Activated naive CD4-positive, alpha-beta T cell treated with anti-CD3 and anti-CD28 coated beads for 36 hours (primary cell): ENCODE results near the gene ACSM3. TPM values are rescaled to one million over a fixed set of nuclear protein-coding genes. Genes with fewer than 3 reads are reported as not detected.
"Not testable (repeated sequence)": the region's sequence is repeated elsewhere in the genome, so short reads cannot be mapped to it uniquely, and the experiment has no call there.

Source experiments
- CTCF ChIA-PET: fragments of 350-600 bp; sonication (Branson Sonifier 250); formaldehyde crosslinking; loops from one replicate; lab custom pipeline; 2021; ENCODE audit warnings: antibody characterized with exemption; lab: Charles Lee
- DNase-seq: peaks from one replicate; pipeline ENCODE4 v3.0.0-alpha.2; 2020
- H3K27ac Mint-ChIP-seq: one replicate; pipeline ENCODE4 v1.8.0; 2021; ENCODE audit warnings: mild to moderate bottlenecking, mixed read lengths
- H3K27me3 Mint-ChIP-seq: one replicate; pipeline ENCODE4 v1.8.0; 2021; ENCODE audit warnings: low read depth, mixed read lengths
- H3K36me3 Mint-ChIP-seq: one replicate; pipeline ENCODE4 v1.8.0; 2021; ENCODE audit warnings: low read depth, mixed read lengths
- H3K4me1 Mint-ChIP-seq: one replicate; pipeline ENCODE4 v1.8.0; 2021; ENCODE audit warnings: low read depth, mixed read lengths
- H3K4me3 Mint-ChIP-seq: one replicate; pipeline ENCODE4 v1.8.0; 2021; ENCODE audit warnings: mild to moderate bottlenecking, moderate library complexity, mixed read lengths
- H3K9me3 Mint-ChIP-seq: one replicate; pipeline ENCODE4 v1.8.0; 2021; ENCODE audit warnings: mixed read lengths
- intact Hi-C: fragments of 100-400 bp; cut with micrococcal nuclease; formaldehyde crosslinking; loops from one replicate; pipeline ENCODE4 v1.15.1; 2023
- total RNA-seq, 2 experiments: library from RNA; stranded (reverse); gene quantifications; one replicate each; pipeline ENCODE4 v1.2.3, GENCODE V29; 2021

Gene ACSM3
- 10 to 100 TPM; 29.6 to 35.0 TPM for total RNA-seq

GRCh38 chr16:20763461-20764232 is at the start of gene ACSM3:
ACSM3 (plus strand) TSS chr16:20764014; CDS start chr16:20770035, 6,021 bp downstream.
- intact Hi-C loops = loop anchor here (1.0 kb wide), 3 partner anchors 22 to 137 kb away; partner anchors contain the start of genes DCUN1D3, ERI2, LYRM1 and REXO5
- peak; percentile 83 for DNase-seq
- peaks cover 8% of the 10 kb centered on the region for H3K36me3 Mint-ChIP-seq
- peaks cover 25% of the 10 kb centered on the region for H3K4me1 Mint-ChIP-seq
- H3K27ac Mint-ChIP-seq = peak within 1 kb of the TSS; percentile 94
- CTCF ChIA-PET = no interaction called here
- H3K4me3 Mint-ChIP-seq = peak within 1 kb of the TSS; percentile 87
- H3K9me3 Mint-ChIP-seq = peaks cover 6% of the 10 kb centered on the region
- no peaks in the 10 kb centered on the region for H3K27me3 Mint-ChIP-seq

DNA sequence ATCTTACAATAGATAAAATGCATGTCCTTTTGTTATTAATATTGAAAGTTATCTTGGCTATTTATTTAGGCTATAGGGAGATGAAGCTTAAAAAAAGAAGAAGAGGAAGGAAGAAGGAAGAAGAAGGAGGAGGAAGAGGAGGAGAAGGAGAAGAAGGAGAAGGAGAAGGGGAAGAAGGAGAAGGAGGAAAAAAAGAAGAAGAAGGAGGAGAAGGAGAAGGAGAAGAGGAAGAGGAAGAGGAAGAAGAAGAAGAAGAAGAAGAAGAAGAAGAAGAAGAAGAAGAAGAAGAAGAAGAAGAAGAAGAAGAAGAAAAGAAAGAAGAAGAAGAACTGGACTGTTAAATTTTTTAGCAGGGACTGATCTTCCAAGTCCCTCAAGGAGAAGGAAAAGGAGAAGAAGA is 46.1 kb upstream of the ACSM3 start:
- CTCF ChIA-PET, H3K27ac Mint-ChIP-seq, H3K36me3 Mint-ChIP-seq, DNase-seq, H3K4me1 Mint-ChIP-seq, intact Hi-C loops, H3K4me3 Mint-ChIP-seq, H3K27me3 Mint-ChIP-seq, H3K9me3 Mint-ChIP-seq: not testable (repeated sequence)

GRCh38 chr16:20720251-20720650 is 43.6 kb upstream of the ACSM3 start:
- intact Hi-C loops = no loop called here
- Mint-ChIP-seq H3K36me3 (no peaks in the 10 kb centered on the region), H3K4me3 (no peak overlapping the region), H3K9me3 (no peaks in the 10 kb centered on the region), H3K27ac (no peak overlapping the region), H3K27me3 (no peaks in the 10 kb centered on the region), H3K4me1 (no peaks in the 10 kb centered on the region)
- CTCF ChIA-PET = no interaction called here
- no peak for DNase-seq

DNA sequence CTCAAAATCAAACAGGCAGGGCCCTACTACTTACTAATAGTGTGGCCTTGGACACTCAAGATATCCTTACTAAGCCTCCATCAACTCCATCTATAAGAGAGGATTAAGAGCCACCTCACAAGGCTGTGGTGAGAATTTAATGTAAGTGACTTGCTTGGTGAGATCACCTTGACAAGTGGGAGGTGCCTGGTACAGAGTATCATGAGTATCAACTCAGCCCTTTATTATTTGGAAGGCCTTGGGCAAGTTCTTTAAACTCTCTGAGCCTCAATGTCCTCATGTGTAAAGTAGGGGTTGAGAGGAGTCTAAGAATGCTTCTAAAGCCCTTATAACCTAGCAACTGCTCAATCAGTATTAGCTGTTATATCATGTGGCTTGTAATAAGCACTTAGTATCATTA is 37.2 kb upstream of the ACSM3 start:
- Mint-ChIP-seq H3K4me1 (no peaks in the 10 kb centered on the region), H3K9me3 (no peaks in the 10 kb centered on the region), H3K27me3 (no peaks in the 10 kb centered on the region), H3K4me3 (no peak overlapping the region), H3K27ac (no peak overlapping the region), H3K36me3 (no peaks in the 10 kb centered on the region)
- intact Hi-C loops = no loop called here
- DNase-seq = no peak
- CTCF ChIA-PET = no interaction called here

GRCh38 chr16:20727181-20727580 is 36.6 kb upstream of the ACSM3 start:
- Mint-ChIP-seq H3K4me1 (no peaks in the 10 kb centered on the region), H3K4me3 (no peak overlapping the region), H3K36me3 (no peaks in the 10 kb centered on the region), H3K9me3 (no peaks in the 10 kb centered on the region), H3K27me3 (no peaks in the 10 kb centered on the region), H3K27ac (no peak overlapping the region)
- DNase-seq = no peak
- intact Hi-C loops = no loop called here
- CTCF ChIA-PET = no interaction called here

GRCh38 chr16:20729141-20729540 is 34.7 kb upstream of the ACSM3 start:
- CTCF ChIA-PET = interaction anchor here (0.6 kb wide), 1 partner anchor 37 kb away, joined by 3 read pairs; no protein-coding TSS in a partner anchor
- Mint-ChIP-seq H3K4me3 (no peak overlapping the region), H3K4me1 (peaks cover under 1% of the 10 kb centered on the region), H3K36me3 (no peaks in the 10 kb centered on the region), H3K27ac (no peak overlapping the region), H3K27me3 (no peaks in the 10 kb centered on the region), H3K9me3 (no peaks in the 10 kb centered on the region)
- intact Hi-C loops = no loop called here
- DNase-seq = no peak

DNA sequence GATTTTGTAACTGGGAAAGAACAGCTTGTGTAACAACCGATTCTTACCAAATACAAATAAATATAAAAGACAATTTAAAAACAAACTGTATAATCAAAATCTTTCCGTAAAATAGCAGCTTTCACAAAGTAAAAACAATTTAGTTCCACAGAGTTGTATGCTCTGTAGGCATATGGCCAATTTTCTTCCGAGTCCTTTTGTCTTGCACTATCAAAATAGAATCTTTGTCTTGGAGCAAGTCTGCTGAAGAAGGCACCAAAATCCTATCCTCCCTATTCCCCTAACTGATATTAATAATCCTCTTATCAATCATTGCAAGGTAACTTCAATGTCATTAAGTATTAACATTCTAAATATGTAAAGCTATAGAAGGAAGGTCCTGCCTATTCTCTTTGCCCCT is 29.8 kb upstream of the ACSM3 start:
- Mint-ChIP-seq H3K9me3 (no peaks in the 10 kb centered on the region), H3K4me3 (no peak overlapping the region), H3K4me1 (peaks cover 34% of the 10 kb centered on the region), H3K27ac (peak overlapping the region; percentile 77), H3K27me3 (no peaks in the 10 kb centered on the region), H3K36me3 (peaks cover 25% of the 10 kb centered on the region)
- no peak for DNase-seq
- intact Hi-C loops = loop anchor here (10.0 kb wide), 1 partner anchor 1669 kb away; the partner anchor contains the start of gene COQ7
- CTCF ChIA-PET = no interaction called here

GRCh38 chr16:20734782-20735181 is 29.0 kb upstream of the ACSM3 start:
- CTCF ChIA-PET = no interaction called here
- intact Hi-C loops = loop anchor here (1.0 to 10.0 kb wide), 3 partner anchors 59 to 1670 kb away; partner anchors contain the start of genes COQ7, ERI2 and REXO5
- no peak for DNase-seq
- Mint-ChIP-seq H3K4me1 (peaks cover 37% of the 10 kb centered on the region), H3K27ac (peak overlapping the region; percentile 77), H3K4me3 (no peak overlapping the region), H3K36me3 (peaks cover 25% of the 10 kb centered on the region), H3K27me3 (no peaks in the 10 kb centered on the region), H3K9me3 (no peaks in the 10 kb centered on the region)

DNA sequence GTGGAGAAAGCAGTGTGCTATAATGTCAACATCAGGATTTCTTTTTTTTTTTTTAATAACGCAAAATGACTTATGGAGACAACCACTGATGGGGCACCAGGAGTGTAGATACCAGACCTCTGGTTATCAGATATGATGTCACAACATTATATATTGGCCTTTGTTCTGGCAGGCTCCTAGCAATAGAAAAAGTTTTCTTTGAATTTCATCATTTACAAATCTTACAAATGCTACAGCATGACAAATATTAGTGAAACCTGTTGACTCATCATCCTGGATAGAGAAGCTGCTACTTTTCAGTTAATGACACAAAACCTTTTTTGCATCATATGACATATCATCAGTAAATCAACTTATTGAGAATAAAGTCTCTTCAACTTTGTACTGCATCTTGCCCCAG is 28.3 kb upstream of the ACSM3 start:
- no peaks in the 10 kb centered on the region for H3K27me3 Mint-ChIP-seq
- CTCF ChIA-PET = no interaction called here
- H3K4me3 Mint-ChIP-seq = no peak overlapping the region
- intact Hi-C loops = loop anchor here (1.0 to 10.0 kb wide), 3 partner anchors 60 to 1671 kb away; partner anchors contain the start of genes COQ7, ERI2 and REXO5
- peak overlapping the region; percentile 77 for H3K27ac Mint-ChIP-seq
- peaks cover 25% of the 10 kb centered on the region for H3K36me3 Mint-ChIP-seq
- no peaks in the 10 kb centered on the region for H3K9me3 Mint-ChIP-seq
- no peak for DNase-seq
- peaks cover 44% of the 10 kb centered on the region for H3K4me1 Mint-ChIP-seq

DNA sequence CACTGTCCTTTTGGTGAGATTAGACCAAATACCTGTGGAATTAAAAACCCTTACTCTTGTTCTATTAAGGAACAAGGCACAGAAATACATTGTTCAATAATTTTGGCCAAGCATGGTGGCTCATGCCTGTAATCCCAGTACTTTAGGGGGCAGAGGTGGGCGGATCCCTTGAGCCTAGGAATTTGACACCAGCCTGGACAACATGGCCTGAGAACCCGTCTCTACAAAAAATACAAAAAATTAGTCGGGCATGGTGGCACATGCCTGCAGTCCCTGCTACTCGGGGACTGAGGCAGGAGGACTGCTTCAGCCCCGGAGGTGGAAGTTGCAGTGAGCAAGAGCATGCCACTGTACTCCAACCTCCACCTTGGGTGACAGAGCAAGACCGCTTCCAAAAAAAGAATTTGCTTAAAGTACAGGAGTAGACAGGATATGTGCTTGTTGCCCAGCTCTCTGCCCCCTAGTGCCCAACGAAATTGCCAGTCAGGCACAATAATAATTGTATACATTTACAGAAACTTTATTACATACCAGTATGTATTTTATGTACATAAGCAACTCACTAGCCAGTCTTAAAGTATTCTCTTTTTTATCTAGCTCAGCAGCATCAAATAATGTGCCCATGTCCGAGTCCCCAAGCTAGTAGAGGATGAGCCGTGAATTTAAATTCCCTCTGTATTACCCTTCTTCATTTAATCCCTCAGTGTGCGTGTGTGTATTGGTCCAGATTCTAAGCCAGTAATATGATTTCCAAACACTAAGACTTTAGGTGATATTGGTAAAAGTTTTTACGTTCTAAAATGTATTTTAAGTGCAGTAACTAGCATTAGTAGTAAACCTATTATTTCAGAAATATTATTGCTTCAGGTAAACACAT is 23.6 kb upstream of the ACSM3 start:
- H3K4me3 Mint-ChIP-seq = peak overlapping the region; percentile 94
- intact Hi-C loops = loop anchor here (2.0 to 5.0 kb wide), 3 partner anchors 65 to 1452 kb away; partner anchors contain the start of genes CCP110 and GDE1
- peaks cover 18% of the 10 kb centered on the region for H3K36me3 Mint-ChIP-seq
- peak; percentile 49 for DNase-seq
- no peaks in the 10 kb centered on the region for H3K9me3 Mint-ChIP-seq
- no peaks in the 10 kb centered on the region for H3K27me3 Mint-ChIP-seq
- CTCF ChIA-PET = interaction anchor here (0.9 to 1.3 kb wide), 3 partner anchors 9 to 36 kb away, joined by 3 read pairs; no protein-coding TSS in a partner anchor
- peak overlapping the region; percentile 95 for H3K27ac Mint-ChIP-seq
- peaks cover 42% of the 10 kb centered on the region for H3K4me1 Mint-ChIP-seq

GRCh38 chr16:20740901-20741521 is 22.8 kb upstream of the ACSM3 start:
- peak; percentile 94 for DNase-seq
- peak overlapping the region; percentile 94 for H3K4me3 Mint-ChIP-seq
- peak overlapping the region; percentile 95 for H3K27ac Mint-ChIP-seq
- H3K36me3 Mint-ChIP-seq = peaks cover 11% of the 10 kb centered on the region
- CTCF ChIA-PET = interaction anchor here (0.9 to 1.3 kb wide), 3 partner anchors 10 to 35 kb away, joined by 3 read pairs; no protein-coding TSS in a partner anchor
- H3K27me3 Mint-ChIP-seq = no peaks in the 10 kb centered on the region
- peaks cover 34% of the 10 kb centered on the region for H3K4me1 Mint-ChIP-seq
- no peaks in the 10 kb centered on the region for H3K9me3 Mint-ChIP-seq
- intact Hi-C loops = loop anchor here (1.0 to 5.0 kb wide), 7 partner anchors 22 to 1451 kb away; partner anchors contain the start of genes CCP110, DCUN1D3, ERI2 and GDE1
